IPS-NIHi7 (cell line): Measurements from ENCODE around the gene IGSF11.

Experiments used
- DNase-seq: peaks from one replicate; pipeline ENCODE4 v3.0.0; 2012; ENCODE audit warnings: mixed read lengths; ENCODE audit errors: extremely low spot score

The IGSF11 gene

DNA sequence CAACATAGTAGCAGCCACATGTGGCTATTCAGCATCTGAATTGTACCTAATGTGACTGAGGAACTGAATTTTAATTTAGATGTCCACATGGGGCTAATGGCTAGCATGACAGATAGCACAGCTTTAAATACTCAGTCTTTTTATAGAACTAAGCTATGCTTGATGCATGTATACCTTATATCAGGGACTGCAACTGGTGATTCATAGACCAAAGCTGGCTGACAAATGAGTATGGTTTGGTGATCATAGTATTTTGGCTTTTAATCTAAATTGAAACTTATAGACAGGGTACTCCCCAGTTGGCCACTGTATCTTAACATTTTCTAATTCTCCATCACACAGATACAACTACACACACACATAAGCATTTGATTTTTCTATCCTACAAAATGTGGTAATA, 83.6 kb downstream of the IGSF11 start:
- DNase-seq, result no peak

DNA sequence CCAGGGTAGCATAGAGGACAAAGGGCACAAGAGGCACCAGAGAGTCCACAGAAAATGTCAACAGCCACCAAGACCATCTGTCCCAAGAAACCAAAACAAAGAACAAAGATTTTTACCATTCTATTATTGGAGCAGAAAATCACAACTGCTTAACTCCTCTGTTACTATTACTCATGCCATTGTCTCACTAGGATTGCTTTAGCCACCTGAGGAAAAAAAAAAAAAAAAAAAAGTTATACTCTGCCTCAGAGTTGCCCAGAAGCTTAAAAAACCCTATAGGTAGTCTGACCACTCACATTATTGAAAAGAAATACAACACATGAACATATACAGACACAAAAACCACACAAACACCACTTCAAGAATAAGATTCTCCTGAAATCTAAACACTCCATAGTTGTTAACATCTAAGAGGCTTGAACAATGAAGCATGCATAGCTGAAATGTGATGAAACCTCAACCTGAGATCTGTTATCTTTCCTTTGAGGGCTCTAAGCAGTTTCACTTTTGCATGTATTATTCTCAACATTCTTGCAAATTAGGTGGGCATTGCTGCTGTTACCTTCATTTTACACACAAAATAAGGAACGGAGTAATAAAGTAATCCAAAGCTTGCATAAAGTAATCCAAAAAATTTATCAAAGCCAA, 85.4 kb downstream of the IGSF11 start:
- no peak for DNase-seq

DNA sequence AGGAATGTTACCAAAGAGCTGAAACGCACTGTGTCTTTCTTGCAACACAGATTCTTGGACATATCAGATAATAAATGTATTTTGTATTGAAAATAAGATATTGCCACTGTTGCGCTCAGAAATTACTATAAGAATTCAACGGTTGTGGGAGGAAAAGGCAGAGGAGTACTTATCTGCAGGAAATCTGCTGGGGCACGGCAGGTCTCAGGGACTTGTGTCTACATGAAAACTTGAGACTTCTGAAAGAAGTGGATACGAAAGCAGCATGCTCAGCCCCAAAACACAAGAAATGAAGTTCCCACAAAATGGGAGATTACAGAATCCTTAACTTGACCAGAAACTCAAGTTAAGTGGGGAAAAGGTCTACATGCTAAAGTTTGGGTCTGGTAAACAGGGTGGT, 86.5 kb downstream of the IGSF11 start:
- DNase-seq, result no peak

DNA sequence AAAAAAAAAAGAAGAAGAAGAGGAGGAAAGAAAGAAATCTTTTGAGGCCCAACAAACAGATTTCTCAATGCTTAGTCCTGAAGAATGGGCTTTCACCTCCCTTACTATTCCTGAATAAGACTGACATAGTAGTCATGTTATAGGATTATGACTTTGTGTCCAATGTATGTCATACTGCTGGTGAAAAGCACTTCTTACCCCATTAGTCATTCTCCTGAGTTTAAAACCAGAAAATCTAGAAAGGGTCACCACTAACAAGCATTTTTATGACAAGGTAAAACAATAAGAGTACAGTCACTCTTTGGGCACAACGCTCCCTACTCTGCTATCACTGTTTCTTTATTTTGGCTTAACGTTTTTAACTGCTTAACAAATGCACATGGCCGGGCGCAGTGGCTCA, 88.2 kb downstream of the IGSF11 start:
- DNase-seq, result no peak

DNA sequence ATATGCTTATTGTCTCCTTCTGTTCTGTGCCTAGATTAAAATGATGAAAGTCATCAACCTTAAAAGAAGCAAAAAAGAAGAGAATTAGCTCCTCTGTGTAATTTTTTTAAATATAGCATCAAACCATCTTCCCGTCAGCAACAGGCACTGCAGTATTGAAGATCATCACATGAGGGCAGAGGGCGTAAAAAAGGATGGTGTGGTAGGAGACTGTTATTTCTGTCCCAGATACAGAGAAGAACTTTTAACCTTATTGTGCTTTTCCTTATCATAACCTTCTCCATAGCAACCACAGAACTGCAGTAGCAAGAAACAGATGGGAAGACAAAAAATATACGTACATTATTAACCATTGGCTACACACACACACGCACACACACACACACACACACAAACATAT, 88.8 kb downstream of the IGSF11 start:
- DNase-seq, result no peak

DNA sequence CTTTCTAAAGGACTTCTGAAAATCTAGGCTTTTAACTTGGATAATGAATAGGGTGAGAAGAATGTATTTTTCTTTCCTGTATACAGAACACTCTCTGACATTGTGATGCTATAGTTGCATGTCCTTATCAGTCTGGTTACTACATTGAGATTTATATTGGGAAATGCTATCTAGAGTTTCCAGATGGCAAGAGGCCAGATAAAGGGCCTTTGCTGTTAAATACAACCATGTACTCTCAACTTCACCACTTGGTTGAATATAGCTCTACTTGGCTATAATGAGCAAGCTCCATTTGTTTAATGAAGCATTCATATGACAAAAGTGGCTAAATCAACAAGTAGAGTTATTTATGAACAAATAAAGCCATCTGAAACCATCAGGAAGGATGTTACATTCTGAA, 91.0 kb downstream of the IGSF11 start:
- no peak for DNase-seq

DNA sequence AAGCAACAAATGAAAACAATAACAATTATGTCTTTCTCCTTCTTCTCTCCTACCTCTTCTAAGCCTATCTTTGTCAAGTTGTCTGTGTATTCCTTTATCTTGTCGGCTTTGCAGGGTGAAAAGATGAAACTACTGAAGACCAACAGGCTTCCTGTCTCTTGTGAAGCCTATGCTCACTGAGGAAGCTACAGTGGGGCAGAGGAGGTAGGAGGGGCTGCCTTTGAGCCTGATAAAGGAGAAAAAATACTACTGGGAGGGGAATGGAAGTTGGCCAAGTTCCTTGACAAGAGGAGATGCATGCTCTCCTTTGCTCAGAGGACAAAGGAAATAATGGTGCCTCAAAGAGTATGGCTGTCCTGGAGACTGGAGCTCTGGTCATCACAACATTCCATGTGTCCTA, 92.0 kb downstream of the IGSF11 start:
- no peak for DNase-seq

DNA sequence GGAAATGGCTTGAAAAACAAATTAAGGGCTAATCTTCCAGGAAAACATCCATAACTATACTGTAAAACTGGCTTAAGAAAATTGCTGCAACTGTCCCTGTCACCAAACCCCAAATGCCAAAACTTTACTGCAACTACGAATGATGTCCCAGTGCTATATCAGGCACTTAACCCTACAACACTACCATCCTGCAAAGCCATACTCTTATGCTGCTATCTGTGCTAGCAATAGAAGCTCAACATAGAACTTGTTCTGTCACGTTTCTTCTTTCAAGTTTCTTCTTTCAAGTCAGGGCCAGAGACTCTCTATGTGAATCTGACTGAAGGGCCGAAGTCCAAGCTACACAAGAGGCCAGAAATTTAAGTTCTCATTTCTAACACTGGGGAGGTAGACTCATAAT, 92.5 kb downstream of the IGSF11 start:
- no peak for DNase-seq

DNA sequence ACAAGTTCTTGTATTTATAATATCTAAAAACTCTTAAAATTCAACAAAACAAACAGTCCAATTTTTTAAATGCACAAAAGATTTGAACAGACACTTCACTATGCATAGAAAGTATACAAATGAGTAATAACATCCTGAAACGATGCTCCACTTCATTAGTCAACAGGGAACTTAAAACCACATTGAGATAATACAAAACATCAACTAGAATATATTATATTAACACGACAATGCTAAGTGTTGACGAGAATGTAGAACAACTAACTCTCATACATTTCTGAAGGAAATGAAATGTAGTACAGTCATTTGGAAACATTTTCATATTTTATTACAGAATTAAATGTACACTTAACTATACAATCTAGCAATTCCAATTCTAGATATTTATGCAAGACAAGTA, 93.4 kb downstream of the IGSF11 start:
- DNase-seq, result no peak

DNA sequence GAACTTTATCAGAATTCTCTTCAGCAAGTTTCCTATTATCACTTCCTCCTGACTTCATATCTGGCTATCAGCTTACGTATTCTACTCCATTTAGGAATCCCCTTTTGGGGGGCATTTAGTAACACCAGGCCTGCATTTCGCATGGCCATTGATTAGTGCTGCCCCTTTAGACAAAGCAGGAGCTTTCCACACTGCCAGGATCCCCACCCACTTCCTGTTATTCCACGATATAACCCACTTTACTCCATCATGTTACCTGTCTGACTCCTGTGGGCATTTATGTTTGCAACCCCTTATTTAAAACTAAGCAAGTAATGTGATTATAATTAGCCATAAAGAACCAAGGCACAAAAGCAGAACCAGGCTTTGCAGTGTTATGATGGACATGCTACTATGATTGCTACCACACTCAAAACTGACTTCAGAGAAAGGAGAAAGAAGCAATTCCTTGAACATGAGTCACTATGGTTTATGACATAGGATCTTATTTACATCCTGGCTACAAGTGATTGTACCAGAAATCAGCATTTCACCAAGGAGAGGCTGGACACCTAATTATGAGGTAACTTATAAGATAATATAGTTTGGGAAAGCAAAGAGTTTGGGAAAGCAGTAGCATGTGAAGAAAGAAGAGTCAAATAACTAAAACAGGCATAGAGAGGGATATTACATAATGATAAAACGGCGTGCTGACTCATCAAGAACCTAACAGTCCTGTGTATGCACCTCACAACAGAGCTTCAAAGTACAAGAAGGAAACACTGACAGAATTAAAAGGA, 96.3 kb downstream of the IGSF11 start:
- no peak for DNase-seq

DNA sequence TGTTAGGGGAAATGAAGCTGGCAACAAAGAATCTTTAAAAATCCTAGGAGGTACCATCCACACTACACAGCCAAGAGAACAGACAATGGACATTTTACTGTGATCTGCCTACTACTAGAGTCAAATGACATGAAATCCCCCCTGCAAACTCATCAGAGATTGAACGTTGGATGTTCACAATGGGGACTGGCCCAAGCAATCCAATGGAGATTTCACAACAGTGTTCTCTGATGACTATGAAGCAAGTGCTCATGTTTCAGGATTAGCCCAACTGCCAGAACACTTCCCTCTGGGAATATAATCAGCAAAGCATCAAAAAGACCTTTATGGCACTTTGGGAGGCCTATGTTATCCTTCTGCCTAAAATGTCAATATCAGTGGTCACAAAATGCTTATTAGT, 97.8 kb downstream of the IGSF11 start:
- DNase-seq, result no peak

DNA sequence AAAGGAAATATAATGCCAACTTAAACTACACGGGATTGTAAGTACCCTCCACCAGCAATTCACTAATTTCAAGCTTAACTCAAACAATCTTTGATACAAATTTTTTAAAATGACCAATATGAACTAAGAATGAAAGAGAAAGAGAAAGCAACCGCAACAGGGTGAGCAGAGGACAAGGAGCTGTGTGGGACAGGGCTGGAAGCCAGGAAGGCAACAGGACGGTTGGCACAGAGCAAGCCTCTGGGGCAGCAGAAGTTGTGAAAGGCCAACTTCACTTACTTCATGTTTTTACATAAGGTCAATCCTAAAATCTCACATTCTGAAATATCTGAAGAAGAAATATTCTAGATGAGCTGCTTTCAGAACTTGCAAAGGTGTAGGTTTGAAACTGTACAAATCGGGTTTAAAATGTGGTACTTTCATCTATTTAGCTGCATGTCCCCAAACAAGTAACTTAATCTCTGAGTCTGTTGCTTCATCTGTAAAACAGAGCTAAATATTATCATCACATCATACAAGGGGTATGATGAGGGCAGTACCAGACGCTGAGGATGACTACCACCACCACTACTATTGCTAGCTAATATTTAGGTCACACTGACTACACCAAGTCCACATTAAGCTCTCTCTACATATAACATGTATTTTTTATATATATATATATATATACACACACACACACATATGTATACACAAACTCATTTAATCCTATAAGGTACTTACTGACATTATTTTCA, 101.7 kb downstream of the IGSF11 start:
- no peak for DNase-seq

DNA sequence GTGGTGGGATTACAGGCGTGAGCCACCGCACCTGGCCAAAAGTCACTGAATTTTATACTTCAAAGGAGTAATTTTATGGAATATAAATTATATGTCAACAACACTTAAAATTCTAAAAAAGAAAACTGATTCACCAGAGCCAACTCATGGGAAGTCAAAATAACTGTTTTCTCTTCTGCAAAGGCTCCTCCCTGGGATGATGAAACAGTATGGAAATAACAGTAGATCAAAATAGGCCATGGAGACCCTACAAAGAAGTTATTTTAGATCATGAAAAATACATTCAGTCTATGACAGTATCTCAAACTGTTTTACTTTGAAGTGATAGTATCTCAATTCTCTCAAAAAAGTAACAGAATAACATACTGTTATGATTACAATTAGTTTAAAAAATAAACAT, 102.7 kb downstream of the IGSF11 start:
- DNase-seq, result no peak

DNA sequence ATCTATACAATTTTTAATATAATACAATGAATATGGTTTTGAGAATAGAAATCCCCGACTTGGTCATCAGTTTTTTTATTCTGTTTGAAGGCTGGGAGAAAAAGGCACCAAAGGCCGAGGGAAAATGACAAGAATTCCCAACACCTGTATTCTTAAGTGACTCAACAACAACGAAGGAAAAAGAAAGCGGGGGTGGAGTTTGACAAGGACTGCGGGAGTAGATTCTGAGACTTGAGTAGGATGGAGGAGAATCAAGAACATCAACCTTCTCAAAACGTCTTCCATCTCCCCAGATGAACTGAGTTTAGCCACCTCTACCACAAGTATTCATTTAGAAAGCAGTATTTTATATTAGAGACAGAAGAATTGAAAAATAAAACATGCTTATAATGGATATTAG, 107.2 kb downstream of the IGSF11 start:
- no peak for DNase-seq

DNA sequence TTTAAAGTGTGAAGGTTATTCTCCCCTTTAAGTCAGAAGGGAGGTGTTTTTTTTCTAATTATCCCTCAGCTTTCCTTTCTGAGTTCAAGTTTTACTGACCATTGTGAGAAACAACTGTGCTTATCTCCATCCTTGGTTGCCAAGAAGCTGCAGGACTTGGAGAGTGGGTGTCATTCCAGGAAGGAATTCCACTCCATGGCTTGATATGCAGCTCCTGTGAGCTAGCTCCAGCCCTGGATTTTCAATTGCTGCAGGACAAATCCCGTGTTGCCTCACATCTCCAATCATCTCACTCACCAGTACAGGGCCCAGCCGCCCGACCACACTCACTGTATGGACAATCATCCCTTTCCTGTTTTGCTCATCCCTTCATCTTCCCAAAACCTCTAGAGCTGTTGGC, 122.5 kb downstream of the IGSF11 start:
- DNase-seq, result no peak

DNA sequence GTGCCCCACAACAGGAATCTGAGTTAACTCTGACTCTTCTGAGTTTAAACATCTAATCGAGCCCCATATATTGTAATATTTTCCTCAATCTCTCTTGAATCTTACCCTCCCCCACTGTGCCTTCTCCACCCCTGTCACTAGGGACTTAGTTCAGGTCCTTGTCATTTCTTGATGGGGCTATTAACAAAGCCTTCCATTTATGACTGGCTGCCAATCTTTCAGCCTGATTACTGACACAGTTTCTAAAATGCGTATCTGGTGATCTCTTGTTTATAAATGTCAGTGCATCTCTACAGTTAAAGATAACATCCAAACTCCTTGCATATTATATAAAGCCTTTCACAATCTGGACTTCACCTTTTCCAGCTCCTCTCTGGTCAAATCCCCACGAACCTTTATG, 124.3 kb downstream of the IGSF11 start:
- no peak for DNase-seq

DNA sequence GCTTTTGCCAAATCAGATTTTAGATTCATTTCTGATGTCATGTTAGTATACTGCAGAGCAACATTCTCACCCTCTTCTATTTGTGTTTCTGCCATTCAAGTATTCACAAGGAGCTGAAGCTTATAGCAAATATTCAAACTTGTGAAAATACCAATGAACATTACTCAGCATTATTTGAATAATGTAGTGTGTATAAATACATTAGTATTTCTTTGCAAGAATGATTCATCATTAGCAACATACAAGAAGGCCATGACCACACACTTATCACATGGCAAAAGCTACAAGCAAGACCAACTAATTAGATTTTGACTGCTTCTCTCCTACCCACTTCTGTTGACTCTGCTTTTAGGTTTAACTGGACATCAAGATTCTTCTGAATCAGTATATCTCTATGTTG, 124.9 kb downstream of the IGSF11 start:
- DNase-seq, result no peak

DNA sequence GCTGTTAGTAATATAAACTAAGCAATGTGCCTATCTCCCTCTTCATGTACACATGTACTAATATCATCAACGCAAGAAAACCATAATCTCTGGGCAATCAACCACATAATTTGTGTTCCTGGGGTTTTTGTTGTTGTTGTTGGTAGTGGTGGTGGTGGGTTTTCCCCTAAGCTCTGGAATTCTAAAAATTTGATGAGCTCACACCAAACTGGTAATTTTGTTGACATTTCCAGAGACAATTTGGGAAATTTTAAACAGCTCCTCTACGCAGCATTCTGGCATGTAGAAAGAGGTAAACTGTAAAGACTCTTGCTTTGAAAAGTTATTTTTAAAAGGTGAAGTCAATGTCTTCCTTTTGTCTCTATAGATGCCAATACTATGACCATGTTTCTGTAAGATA, 126.7 kb downstream of the IGSF11 start:
- DNase-seq, result no peak

DNA sequence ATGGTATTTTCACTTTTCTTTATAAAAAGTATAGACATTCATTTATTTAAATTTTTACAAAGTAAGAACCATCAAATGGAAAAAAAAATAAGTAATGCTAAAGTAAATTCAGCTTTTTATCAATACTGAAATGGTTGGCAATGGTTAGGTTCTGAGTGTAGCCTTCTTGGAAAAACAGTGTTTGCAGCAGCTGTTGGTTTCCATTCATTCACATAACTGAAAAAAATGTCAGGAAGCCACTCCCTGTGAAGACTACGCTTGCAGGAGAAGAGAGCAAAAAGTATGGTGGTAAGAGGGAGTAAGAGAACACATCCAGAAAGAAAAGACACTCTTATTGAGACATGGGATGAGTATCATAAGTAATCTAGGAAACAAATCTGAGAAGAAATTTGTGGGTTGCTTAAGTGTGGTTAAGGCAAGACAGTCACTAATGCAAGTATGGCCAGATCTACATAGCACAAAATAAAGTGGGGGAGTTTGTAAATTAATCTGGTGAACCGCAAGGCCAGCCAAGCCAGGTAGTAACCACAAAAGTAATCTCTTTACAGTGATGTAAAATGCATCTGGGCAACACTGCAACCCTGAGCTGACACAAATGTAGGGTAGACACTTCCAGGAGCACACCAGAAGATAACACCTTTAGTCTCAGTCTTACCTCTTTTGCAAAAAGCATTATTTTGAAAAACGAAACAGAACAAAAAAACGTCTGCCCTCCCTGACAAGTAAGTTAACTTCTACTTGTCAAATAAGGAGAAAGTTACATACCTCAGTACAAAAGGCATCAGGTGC, 133.7 kb downstream of the IGSF11 start:
- DNase-seq, result no peak

DNA sequence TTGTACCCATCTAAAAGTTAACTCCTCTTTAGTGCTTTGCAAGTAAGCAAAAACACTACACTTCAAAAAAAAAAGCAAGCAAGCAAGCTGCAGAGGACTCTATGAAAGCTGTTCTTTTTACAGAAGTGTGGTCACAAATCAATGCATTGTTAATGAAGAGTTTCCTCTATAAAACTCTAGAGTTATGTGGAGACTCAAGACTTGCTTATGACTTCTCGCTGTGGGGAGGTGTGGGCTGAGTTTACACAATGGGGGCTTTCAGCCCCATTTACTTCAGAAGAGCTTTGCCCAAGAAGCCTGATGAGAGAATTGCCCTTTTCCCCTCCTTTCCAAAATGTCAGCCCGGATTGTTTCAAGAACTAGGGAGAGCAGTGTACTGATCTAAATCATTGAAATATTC, 144.4 kb downstream of the IGSF11 start:
- no peak for DNase-seq

DNA sequence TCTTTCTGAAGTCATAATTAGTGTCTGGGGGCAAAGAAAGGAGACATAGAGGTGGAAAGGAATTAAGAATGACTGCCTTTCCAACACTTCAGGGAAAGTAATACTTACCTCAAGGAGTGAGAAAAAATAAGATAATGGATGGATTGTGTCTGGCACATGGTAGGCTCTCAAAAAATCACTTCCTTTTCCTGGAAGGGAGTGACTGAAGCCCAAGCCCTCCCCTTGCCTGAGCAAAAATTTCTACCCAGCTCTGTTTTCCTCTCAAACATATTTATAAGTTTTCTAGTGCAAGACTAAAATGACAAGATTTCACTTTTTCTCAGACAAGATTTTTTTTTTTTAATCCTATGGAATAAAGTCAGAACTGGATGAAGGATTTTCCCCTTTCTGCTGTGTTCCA, 145.0 kb downstream of the IGSF11 start:
- no peak for DNase-seq

DNA sequence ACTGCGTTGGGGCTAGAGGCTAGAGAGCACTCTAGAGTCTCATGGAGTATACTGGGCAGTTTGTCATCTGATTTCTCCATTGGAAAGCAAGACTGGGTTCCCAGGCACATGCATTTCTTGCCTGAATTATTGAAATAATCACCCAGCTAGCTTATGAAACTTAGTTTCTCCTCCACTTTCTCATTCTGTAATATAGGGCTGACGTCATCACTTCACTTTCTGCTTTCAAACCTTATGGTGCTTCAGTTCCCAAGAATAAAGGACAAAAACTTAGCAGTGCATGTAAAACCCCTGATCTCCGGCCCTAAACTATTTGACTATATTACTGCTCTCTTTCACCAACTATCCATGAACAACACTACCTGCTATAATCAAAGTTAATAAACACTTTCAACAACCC, 147.9 kb downstream of the IGSF11 start:
- DNase-seq, result no peak
